Endometrial microvascular endothelial cells (primary cell): ENCODE results near the gene IKZF1. TPM values are rescaled to one million over a fixed set of nuclear protein-coding genes. Genes with fewer than 3 reads are reported as not detected.

ENCODE experiments used
- in situ Hi-C: cut with HindIII; loops from 2 replicates; pipeline ENCODE4 v1.10.0; 2017; ENCODE audit warnings: low sequenced_read_pairs, low pct_unique_long_range_greater_than_20kb; ENCODE audit errors: inconsistent ontology term
- total RNA-seq: library from RNA; depleted of rRNA; stranded (reverse); fragments of >200 nt; gene quantifications from one replicate; pipeline ENCODE4 v1.2.3, GENCODE V29; 2015; ENCODE audit errors: inconsistent ontology term

Gene IKZF1
- total RNA-seq, 1 donor from 2014 or later: not detected

- in situ Hi-C loops: no loop called here
Observed at GRCh38 chr7:50346545-50347497, 42.3 kb downstream of the IKZF1 start.

- in situ Hi-C loops: no loop called here
Observed at GRCh38 chr7:50347693-50348092, 43.2 kb downstream of the IKZF1 start.

GRCh38 chr7:50348469-50349162 lies 44.1 kb downstream of the IKZF1 start:
- in situ Hi-C loops: no loop called here

GRCh38 chr7:50349399-50349798 lies 44.9 kb downstream of the IKZF1 start:
- in situ Hi-C loops: no loop called here

GRCh38 chr7:50349963-50350944 lies 45.7 kb downstream of the IKZF1 start:
- in situ Hi-C loops: no loop called here

GRCh38 chr7:50351267-50351666 lies 46.8 kb downstream of the IKZF1 start:
- in situ Hi-C loops: no loop called here

- in situ Hi-C loops: no loop called here
Observed at GRCh38 chr7:50352282-50352681, 47.8 kb downstream of the IKZF1 start.

- in situ Hi-C loops: no loop called here
Observed at GRCh38 chr7:50352751-50353150, 48.2 kb downstream of the IKZF1 start.

GRCh38 chr7:50353201-50353600 lies 48.7 kb downstream of the IKZF1 start:
- in situ Hi-C loops: no loop called here

- in situ Hi-C loops: no loop called here
Observed at GRCh38 chr7:50353894-50354595, 49.5 kb downstream of the IKZF1 start.

- in situ Hi-C loops: no loop called here
Observed at GRCh38 chr7:50355817-50356178, 51.3 kb downstream of the IKZF1 start.

GRCh38 chr7:50356212-50356944 lies 51.9 kb downstream of the IKZF1 start:
- in situ Hi-C loops: no loop called here

- in situ Hi-C loops: no loop called here
Observed at GRCh38 chr7:50356945-50357268, 52.4 kb downstream of the IKZF1 start.

GRCh38 chr7:50357426-50357825 lies 52.9 kb downstream of the IKZF1 start:
- in situ Hi-C loops: no loop called here

- in situ Hi-C loops: no loop called here
Observed at GRCh38 chr7:50358041-50358705, 53.7 kb downstream of the IKZF1 start.

GRCh38 chr7:50358779-50359178 lies 54.3 kb downstream of the IKZF1 start:
- in situ Hi-C loops: no loop called here

- in situ Hi-C loops: no loop called here
Observed at GRCh38 chr7:50359258-50359994, 54.9 kb downstream of the IKZF1 start.
